GM21367 (cell line): ENCODE data around the gene SNRNP48.

ENCODE experiments used
- ATAC-seq: cut with Tn5 transposase; IDR thresholded peaks from one replicate; pipeline ENCODE4 v1.9.1; 2021; ENCODE audit not compliant: unreplicated experiment

The SNRNP48 gene

DNA sequence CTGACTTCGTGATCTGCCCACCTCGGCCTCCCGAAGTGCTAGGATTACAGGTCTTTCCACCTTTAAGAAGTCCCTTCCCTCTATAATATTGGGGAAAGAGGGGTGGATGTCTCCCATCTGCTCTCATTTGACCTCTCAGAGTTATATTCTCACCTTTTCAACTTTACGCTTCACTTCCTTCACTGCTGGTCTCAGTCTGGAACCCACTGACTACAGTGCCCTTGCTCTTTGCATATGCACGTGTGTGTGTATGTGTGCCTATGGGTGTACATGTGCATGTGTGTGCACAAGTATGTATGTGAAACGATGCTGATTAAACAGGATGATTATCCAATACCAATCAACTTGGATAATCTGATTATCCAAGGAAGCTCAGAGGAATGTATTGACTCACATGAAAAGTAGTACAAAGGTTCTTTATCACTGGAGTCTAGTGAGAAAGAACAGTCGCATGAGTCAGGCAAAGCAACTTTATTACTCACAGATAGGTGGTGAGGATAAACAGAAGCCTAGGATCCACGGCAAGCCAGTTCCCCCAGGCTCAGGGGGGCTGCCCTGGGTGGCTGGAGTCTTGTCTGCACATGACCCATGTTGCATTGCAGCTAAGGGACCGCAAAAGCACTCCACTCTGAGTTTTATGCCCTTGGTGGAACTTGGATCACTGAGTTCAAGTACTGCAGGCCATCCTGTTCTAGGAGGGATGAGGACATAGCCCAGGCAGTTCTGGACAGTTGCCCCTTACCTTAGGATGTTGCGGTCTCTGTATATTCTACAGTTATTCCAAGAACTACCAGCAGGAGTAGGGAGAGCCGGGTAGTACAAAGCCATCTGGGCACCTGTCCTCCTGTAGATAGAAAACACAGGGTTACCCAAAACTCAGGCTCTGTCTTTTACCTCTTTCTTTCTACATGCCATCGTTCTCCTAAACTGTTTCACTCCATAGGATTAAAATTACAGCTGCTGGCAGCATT is 50.9 kb downstream of the SNRNP48 start:
- ATAC-seq = no peak

DNA sequence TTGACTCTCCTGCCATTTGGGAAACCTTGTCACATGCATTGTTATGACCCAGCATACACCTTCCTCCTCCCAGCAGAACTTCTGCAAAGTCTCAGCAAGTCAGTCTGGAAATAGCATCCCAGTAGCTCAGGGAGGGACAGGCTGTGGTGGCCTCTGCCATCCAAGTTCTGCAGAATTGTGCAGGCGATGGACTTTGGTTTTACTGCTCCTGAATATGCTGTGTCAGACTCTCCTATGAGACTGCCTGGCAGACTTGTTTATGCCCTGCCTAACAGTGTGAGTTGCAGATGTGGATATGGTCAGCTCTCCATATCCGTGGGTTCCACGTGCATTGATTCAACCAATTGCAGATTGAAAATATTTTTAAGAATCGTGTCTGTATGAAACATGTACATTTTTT is 52.8 kb downstream of the SNRNP48 start:
- no peak for ATAC-seq

DNA sequence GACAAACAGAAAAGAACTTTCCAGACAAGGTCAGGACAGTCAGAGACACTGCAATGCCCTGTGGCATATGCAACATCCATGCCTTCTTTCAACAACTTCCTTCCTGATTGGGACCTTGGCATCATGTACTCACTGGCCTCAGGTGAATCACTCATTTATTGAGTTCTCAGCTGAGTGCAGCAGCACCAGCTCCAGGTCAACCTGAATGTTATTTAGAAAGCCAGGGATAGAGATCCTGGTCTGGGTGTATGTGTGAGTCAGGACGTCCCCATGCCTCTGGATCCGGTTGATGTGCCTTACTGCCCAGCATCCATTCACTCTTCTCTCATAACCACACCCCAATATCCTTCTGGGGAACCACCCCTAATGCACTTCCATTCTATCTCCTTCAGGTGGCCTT is 54.4 kb downstream of the SNRNP48 start:
- no peak for ATAC-seq

DNA sequence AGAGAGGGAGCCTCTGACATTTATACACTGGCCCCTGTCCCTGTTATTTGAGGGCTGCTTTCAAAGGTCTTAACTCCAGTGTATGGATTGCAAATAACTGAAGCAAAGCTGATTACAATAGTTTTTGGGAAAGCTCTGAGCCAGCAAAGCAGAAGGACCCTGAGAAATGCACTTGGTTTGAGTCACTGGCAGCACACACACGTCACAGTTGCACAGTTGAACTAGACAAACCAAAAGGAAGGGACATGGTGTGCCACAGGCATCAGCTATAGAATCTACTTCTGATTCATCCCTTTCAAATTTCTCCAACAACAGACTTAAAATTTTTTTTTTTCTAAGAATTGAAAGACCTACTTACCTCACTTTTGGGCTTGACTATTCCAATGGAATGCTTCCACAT is 56.4 kb downstream of the SNRNP48 start:
- no peak for ATAC-seq

DNA sequence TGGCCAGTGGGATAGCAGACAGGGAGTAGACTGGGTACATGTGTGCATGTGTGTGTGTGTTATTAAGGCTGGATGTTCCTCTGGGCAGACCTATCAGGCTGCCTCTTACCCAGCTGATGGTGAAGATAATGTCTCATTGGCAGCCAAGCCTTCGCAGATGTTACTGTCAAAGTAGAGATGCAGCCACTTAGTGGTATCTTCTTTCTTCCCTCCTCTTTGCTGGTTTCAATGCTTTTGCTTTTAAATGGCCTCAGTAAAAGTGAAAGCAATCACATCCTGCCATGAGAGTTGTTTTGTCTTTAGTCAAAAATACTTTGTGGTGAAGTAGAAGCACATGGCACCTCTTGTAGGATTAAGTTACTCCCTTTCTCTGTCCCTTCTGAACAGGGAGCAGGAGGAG is 57.5 kb downstream of the SNRNP48 start:
- ATAC-seq = peak; percentile 56

DNA sequence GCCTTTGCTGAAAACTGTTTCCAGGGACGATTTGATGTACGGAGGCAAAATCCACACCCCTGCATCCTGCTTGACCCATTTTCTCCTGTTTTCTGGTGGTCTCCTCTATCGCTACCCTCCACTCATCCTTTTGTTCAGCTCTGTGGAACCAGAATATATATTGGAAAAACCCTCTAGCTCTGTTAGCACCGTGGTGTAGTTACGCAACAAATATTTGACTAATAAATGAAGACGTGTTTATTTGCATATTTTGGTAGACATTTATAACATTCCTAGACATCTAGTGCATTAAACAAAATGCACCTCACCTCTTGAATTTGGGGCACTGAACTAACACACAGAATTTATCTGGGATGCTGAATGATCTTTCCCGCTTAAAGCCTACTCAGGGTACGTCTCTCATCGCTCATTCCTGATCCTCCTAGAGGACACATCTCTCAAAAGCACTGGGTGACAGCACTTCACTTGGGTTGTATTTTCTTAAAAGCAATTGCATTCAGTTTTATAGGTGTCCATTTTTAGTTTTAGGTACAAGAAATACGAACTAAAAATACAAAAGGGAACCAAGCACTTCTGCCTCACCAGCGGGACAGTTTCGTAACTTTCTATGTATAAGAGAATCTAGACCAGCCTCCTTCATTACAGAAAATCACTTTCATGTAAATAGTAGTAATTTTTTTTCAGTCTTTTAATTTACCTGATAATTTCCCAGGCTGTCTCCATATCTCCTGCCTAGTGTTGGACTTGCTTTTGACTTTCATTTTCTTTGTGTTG is 59.2 kb downstream of the SNRNP48 start:
- ATAC-seq = peak; percentile 39

DNA sequence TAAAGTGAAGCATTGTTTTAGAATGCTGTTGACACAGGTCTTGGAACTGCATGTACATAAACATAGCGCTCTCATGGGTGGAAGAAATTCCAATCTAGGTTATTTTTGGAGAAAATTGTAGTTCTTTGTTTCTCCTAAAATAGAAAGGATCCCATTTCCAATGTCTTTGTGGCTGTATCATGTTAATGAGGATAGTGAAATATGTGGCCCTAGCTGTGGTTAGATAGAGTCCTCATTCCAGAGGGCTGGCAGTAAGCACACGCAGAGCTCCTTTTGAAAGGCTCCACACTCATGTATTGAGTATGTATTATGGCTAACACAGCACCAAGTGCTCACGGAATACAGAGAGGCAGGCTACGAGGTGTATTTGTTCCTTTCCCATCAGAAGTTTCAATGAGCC is 60.9 kb downstream of the SNRNP48 start:
- ATAC-seq = no peak

DNA sequence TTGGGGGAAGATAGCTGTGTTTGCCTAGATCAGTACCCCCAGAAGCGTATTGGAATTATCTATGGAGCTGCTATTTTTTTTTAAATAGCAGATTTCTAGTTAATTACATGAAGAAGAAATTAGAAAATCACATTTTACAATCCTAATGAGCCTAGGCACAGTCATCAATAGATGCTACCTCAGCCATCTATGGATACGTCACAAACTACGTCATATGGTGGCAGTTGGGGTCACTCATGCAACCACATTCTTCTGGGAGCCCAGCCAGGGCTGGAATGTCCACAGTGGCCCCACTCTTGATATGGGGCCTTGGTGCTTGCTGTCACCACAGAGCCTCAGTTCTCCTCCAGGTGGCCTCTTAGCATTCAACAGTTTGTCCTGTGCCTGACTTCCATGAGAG is 63.0 kb downstream of the SNRNP48 start:
- ATAC-seq = no peak

DNA sequence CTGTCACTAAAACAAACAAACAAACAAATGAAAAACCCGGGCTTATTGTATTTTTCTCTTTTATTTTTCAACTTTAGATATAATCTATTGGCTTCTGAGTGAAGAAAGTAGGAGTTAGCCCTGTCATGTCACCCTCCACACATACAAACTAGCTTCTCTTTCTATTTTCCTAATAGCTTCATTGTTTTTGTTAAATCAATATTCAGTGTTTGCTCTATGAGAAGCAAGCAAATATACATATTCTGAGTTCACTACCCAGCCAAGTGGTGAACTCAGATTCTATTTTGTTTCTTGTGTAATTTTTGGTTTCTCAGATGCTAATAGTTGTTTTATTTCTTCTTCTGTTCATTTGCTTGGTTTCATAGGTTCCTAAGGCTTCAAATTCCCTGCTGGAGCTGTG is 66.4 kb downstream of the SNRNP48 start:
- ATAC-seq = no peak

DNA sequence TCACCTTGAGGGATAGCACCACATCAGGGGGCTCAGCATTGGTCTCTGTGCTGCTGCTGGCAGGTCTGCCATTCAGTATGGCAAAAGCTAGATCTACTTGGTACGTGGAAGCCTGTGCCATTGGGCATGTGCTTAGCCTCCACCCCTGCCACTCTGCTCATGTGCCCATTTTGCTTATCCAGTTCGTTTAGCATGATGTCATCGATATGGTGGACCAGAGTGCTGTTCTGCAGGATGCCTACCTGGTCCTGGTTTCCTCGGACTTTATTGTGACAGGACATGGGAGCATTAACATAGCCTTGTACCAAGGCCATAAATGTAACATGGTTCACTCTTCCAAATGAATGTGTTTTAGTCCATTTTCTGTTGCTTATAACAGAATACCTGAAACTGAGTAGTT is 68.5 kb downstream of the SNRNP48 start:
- no peak for ATAC-seq

DNA sequence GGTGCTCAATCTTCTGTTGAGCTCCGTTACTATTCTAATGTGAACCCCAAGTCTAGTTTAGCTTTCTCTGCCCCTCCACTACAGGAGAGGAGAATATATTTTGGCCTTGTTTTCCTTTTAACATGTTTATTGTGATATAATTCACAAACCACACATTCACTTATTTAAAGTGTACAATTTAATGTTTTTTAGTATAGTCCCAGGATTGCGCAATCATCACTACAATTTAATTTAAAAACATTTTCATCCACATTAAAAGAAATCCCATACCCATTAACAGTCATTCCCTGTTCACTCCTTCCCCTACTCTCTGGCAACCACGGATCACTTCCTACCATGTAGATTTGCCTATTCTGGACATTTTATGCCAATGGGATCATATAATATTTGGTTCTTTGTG is 71.4 kb downstream of the SNRNP48 start:
- no peak for ATAC-seq
